PC-3 (cell line): ENCODE measurements around the gene MRPL49.

Experiments
- CTCF ChIP-seq: fragments of 300-600 bp; sonication (generic); conservative IDR thresholded peaks from 2 replicates; pipeline ENCODE4 v1.5.1; 2017; ENCODE audit warnings: antibody characterized with exemption, low read depth, mild to moderate bottlenecking, low read length
- EZH2 ChIP-seq: fragments of 300-600 bp; sonication (generic); IDR thresholded peaks from one replicate; pipeline ENCODE4 v1.6.1; 2017; ENCODE audit warnings: antibody characterized with exemption, mild to moderate bottlenecking, low read length; ENCODE audit not compliant: unreplicated experiment

GRCh38 chr11:65107078-65107477 is 15.0 kb upstream of the MRPL49 start:
- TF ChIP-seq EZH2 (no peak), CTCF (no peak)
